Islet of Langerhans (tissue), 1 donor: ENCODE measurements around the gene SFMBT2.

Experiments used
- FAIRE-seq: peaks from one replicate; lab custom pipeline; 2011; peaks lifted over from hg19 to GRCh38; lab: Jason Lieb, UNC

The SFMBT2 gene

GRCh38 chr10:7130191-7130911 is 280.5 kb downstream of the SFMBT2 start:
- FAIRE-seq: no peak

GRCh38 chr10:7123774-7124173 is 287.1 kb downstream of the SFMBT2 start:
- FAIRE-seq: no peak

GRCh38 chr10:7122561-7122960 is 288.3 kb downstream of the SFMBT2 start:
- no peak for FAIRE-seq

- no peak for FAIRE-seq
Observed at GRCh38 chr10:7121154-7121797, 289.6 kb downstream of the SFMBT2 start.

GRCh38 chr10:7119325-7120015 is 291.4 kb downstream of the SFMBT2 start:
- no peak for FAIRE-seq

GRCh38 chr10:7117806-7118674 is 292.8 kb downstream of the SFMBT2 start:
- FAIRE-seq: no peak

- FAIRE-seq: no peak
Observed at GRCh38 chr10:7117177-7117799, 293.5 kb downstream of the SFMBT2 start.

- no peak for FAIRE-seq
Observed at GRCh38 chr10:7111561-7111960, 299.3 kb downstream of the SFMBT2 start.

GRCh38 chr10:7111089-7111488 is 299.7 kb downstream of the SFMBT2 start:
- FAIRE-seq: no peak
